PC-3 (cell line): ENCODE measurements around the gene DCHS2.

Experiments
- EZH2 ChIP-seq: fragments of 300-600 bp; sonication (generic); IDR thresholded peaks from one replicate; pipeline ENCODE4 v1.6.1; 2017; ENCODE audit warnings: antibody characterized with exemption, mild to moderate bottlenecking, low read length; ENCODE audit not compliant: unreplicated experiment
- EZH2phosphoT487 ChIP-seq: fragments of 300-600 bp; sonication (generic); IDR thresholded peaks from 2 replicates; pipeline ENCODE4 v1.6.1; 2018; ENCODE audit warnings: mild to moderate bottlenecking, antibody characterized with exemption, low read length, borderline replicate concordance
- TF ChIP-seq, protein P1 (sequence below): fragments of 300-600 bp; sonication (generic); conservative IDR thresholded peaks from 2 replicates; pipeline ENCODE4 v1.5.1; 2017; ENCODE audit warnings: antibody characterized with exemption, low read depth, mild to moderate bottlenecking, low read length

DNA sequence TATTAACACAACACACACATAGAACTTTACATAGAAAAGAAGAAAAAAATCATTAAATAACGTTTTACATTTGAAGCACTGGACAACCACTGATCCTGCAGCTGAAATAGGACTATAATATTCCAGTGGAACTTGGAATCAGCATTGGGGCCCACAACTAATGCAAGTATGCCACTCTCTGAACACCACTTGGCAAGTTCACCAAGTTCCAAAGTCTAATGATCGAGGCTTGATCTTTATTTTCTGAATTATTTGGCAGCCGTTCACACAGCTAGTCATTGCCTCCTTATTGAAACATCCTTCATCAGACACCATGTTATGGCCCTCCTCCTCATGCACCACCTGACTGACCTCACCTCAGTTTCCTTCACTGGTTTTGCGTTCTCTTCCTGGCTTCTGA is 107.6 kb downstream of the DCHS2 start:
- TF ChIP-seq, protein P1, sequence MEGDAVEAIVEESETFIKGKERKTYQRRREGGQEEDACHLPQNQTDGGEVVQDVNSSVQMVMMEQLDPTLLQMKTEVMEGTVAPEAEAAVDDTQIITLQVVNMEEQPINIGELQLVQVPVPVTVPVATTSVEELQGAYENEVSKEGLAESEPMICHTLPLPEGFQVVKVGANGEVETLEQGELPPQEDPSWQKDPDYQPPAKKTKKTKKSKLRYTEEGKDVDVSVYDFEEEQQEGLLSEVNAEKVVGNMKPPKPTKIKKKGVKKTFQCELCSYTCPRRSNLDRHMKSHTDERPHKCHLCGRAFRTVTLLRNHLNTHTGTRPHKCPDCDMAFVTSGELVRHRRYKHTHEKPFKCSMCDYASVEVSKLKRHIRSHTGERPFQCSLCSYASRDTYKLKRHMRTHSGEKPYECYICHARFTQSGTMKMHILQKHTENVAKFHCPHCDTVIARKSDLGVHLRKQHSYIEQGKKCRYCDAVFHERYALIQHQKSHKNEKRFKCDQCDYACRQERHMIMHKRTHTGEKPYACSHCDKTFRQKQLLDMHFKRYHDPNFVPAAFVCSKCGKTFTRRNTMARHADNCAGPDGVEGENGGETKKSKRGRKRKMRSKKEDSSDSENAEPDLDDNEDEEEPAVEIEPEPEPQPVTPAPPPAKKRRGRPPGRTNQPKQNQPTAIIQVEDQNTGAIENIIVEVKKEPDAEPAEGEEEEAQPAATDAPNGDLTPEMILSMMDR, result no peak
- TF ChIP-seq EZH2 (no peak), EZH2phosphoT487 (no peak)
